CD4-positive, alpha-beta T cell (primary cell): ENCODE data around the gene ANKRD33B. TPM values are rescaled to one million over a fixed set of nuclear protein-coding genes. Genes with fewer than 3 reads are reported as not detected.

Source experiments
- ATAC-seq: fragments of 200-7000 bp; cut with Tn5 transposase; one replicate; pipeline ENCODE4 v1.10.0; 2022; ENCODE audit warnings: mild to moderate bottlenecking; ENCODE audit not compliant: poor library complexity
- CTCF ChIA-PET: fragments of 350-600 bp; sonication (Branson Sonifier 250); formaldehyde crosslinking; loops from one replicate; lab custom pipeline; 2021; ENCODE audit warnings: antibody characterized with exemption, inconsistent platforms; lab: Charles Lee
- POLR2A ChIA-PET: fragments of 350-600 bp; sonication (Branson Sonifier 250); formaldehyde crosslinking; loops from one replicate; lab custom pipeline; 2021; ENCODE audit warnings: antibody characterized with exemption, inconsistent platforms; lab: Charles Lee
- DNase-seq, 14 experiments: peaks; one replicate each; pipeline ENCODE4 v3.0.0-alpha.2; 2013 to 2020; ENCODE audit warnings: mixed read lengths in 2 of 14
- H3K27ac ChIP-seq, 2 donors: one replicate each; pipeline versions ENCODE4 v1.5.1 to v1.7.0; 2013; ENCODE audit warnings: low read length in 2 of 2, low read depth in 1 of 2, mild to moderate bottlenecking in 1 of 2
- H3K27me3 ChIP-seq, 2 experiments: 1 replicate in 1 of 2; 2 replicates in 1 of 2; pipeline versions ENCODE4 v1.6.1 to v1.7.0; 2013; ENCODE audit warnings: low read length in 2 of 2, control low read depth in 1 of 2, mild to moderate bottlenecking in 1 of 2, moderate library complexity in 1 of 2; ENCODE audit not compliant: insufficient read depth in 2 of 2, control insufficient read depth in 1 of 2
- H3K36me3 ChIP-seq: one replicate; pipeline ENCODE4 v1.6.1; 2013; ENCODE audit warnings: low read length, control low read depth; ENCODE audit not compliant: insufficient read depth
- H3K4me1 ChIP-seq: one replicate; pipeline ENCODE4 v1.6.1; 2013; ENCODE audit warnings: low read length, control low read depth; ENCODE audit not compliant: insufficient read depth
- H3K4me3 ChIP-seq: one replicate; pipeline ENCODE4 v1.5.1; 2013; ENCODE audit warnings: mild to moderate bottlenecking, low read length, moderate library complexity
- H3K9me3 ChIP-seq, 2 experiments: 1 replicate in 1 of 2; 2 replicates in 1 of 2; pipeline versions ENCODE4 v1.6.1 to v1.7.0; 2013; ENCODE audit warnings: low read length in 2 of 2, mild to moderate bottlenecking in 2 of 2, control low read depth in 1 of 2, moderate library complexity in 1 of 2; ENCODE audit not compliant: control insufficient read depth in 1 of 2, insufficient read depth in 1 of 2
- H3K27ac Mint-ChIP-seq: one replicate; pipeline ENCODE4 v1.8.0; 2020; ENCODE audit warnings: mixed read lengths
- H3K27me3 Mint-ChIP-seq: one replicate; pipeline ENCODE4 v1.8.0; 2021; ENCODE audit warnings: mixed read lengths
- H3K36me3 Mint-ChIP-seq: one replicate; pipeline ENCODE4 v1.8.0; 2021; ENCODE audit warnings: low read depth, mixed read lengths
- H3K4me1 Mint-ChIP-seq: one replicate; pipeline ENCODE4 v1.8.0; 2021; ENCODE audit warnings: low read depth, mixed read lengths
- H3K4me3 Mint-ChIP-seq: one replicate; pipeline ENCODE4 v1.8.0; 2020; ENCODE audit warnings: mild to moderate bottlenecking, mixed read lengths
- H3K9me3 Mint-ChIP-seq: one replicate; pipeline ENCODE4 v1.8.0; 2020; ENCODE audit warnings: mixed read lengths
- CTCF ChIP-seq: fragments of 200-600 bp; IDR thresholded peaks from one replicate; pipeline ENCODE4 v1.8.0; 2022; ENCODE audit warnings: antibody characterized with exemption, mild to moderate bottlenecking
- intact Hi-C, 2 experiments: fragments of 100-400 bp; cut with DNase I in 1 of 2; cut with micrococcal nuclease in 1 of 2; formaldehyde crosslinking; loops; one replicate each; pipeline versions ENCODE4 v1.15.1 to v1.9.0; 2023 to 2025; cut with DNase I, micrococcal nuclease
- total RNA-seq, 174 experiments: library from RNA in 2 of 174; stranded (reverse) in 2 of 174; gene quantifications; one replicate each; pipeline ENCODE4 v1.2.3 and lab custom pipeline; 2021 to 2026

ANKRD33B gene
- total RNA-seq, 2 experiments from 2014 or later, result 0.99 to 1.3 TPM

- no peak overlapping the region for H3K4me3 Mint-ChIP-seq
- peaks cover 0 to 6% of the 10 kb centered on the region in 2 experiments for H3K27me3 ChIP-seq
- H3K27me3 Mint-ChIP-seq, result peaks cover 8% of the 10 kb centered on the region
- DNase-seq, result no peak
- ATAC-seq, result no peak
- intact Hi-C loops, result no loop called here
- no peak overlapping the region for H3K27ac Mint-ChIP-seq
- TF ChIP-seq CTCF, result no peak
- H3K9me3 ChIP-seq, result peaks cover 0 to 4% of the 10 kb centered on the region in 2 experiments
- no peaks in the 10 kb centered on the region for H3K9me3 Mint-ChIP-seq
- H3K36me3 Mint-ChIP-seq, result no peaks in the 10 kb centered on the region
- no peaks in the 10 kb centered on the region for H3K4me1 Mint-ChIP-seq
- no peaks in the 10 kb centered on the region for H3K36me3 ChIP-seq
- ChIA-PET POLR2A (no interaction called here), CTCF (no interaction called here)
- H3K27ac ChIP-seq, result no peak overlapping the region
- peaks cover 5% of the 10 kb centered on the region for H3K4me1 ChIP-seq
- H3K4me3 ChIP-seq, result no peak overlapping the region
Measured at GRCh38 chr5:10586008-10586407, 22.1 kb downstream of the ANKRD33B start.

DNA sequence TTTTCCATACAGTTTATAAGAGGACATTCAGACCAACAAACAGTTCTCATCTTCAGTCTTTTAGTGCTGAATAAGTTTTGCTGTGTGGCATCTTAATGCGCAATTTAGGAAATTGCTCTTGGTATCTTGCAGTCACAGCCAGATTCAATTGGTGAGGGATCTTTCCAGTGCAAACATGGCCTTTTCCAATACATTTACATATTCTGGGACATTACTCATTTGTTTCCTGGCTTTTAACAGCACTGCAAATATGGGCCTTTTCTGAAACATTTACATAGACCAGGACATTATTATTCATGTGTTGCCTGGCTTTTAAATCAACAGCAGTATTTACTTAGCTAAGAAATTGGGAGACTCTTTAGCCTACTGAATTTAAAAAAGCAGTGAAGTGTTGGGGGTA is 22.7 kb downstream of the ANKRD33B start:
- CTCF ChIA-PET, result no interaction called here
- peaks cover 0 to 6% of the 10 kb centered on the region in 2 experiments for H3K27me3 ChIP-seq

DNA sequence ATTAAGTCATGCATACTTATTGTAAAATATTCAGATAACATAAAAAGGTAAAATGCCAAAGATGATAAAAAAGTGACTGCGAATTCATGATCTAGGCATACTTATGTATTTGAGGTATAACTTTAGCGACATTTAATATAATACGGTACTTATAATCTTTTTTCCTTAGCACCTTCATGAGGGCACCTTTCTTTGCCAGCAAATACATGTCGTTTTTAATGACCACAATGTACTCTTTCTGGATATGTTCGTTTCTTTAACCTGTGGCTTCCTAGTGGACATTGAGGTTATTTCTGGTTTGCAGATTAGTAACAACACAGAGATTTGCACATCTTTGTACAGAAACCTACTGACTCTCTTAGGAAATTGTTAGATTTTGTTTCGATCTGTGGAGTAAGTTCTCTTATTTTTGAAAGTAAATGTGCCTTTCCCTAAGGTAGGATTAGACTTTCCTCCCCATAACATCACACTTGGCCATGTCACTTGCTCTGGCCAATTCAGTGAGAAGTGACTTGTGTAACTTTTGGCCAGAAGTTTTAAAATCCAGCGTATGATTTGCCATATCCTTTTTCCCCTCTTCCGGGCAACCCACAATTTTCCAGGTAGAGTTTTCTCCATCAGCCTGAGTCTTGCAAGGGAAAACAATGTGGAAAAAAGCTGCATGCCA is 24.4 kb downstream of the ANKRD33B start:
- Mint-ChIP-seq H3K27ac (no peak overlapping the region), H3K4me3 (no peak overlapping the region), H3K27me3 (peaks cover 8% of the 10 kb centered on the region), H3K4me1 (no peaks in the 10 kb centered on the region), H3K36me3 (no peaks in the 10 kb centered on the region), H3K9me3 (no peaks in the 10 kb centered on the region)
- intact Hi-C loops, result no loop called here
- Histone ChIP-seq H3K27ac (no peak overlapping the region), H3K4me3 (no peak overlapping the region), H3K36me3 (no peaks in the 10 kb centered on the region), H3K4me1 (peaks cover 5% of the 10 kb centered on the region), H3K9me3 (peaks cover 0 to 4% of the 10 kb centered on the region in 2 experiments), H3K27me3 (peaks cover 0 to 6% of the 10 kb centered on the region in 2 experiments)
- TF ChIP-seq CTCF, result no peak
- ChIA-PET CTCF (no interaction called here), POLR2A (no interaction called here)
- ATAC-seq (no peak), DNase-seq (no peak)

More for the DNA sequence above, 22.7 kb downstream of the ANKRD33B start:
- Mint-ChIP-seq H3K4me3 (no peak overlapping the region), H3K4me1 (no peaks in the 10 kb centered on the region), H3K27ac (no peak overlapping the region), H3K9me3 (no peaks in the 10 kb centered on the region), H3K27me3 (peaks cover 8% of the 10 kb centered on the region), H3K36me3 (no peaks in the 10 kb centered on the region)
- Histone ChIP-seq H3K9me3 (peaks cover 0 to 4% of the 10 kb centered on the region in 2 experiments), H3K27ac (no peak overlapping the region), H3K36me3 (no peaks in the 10 kb centered on the region), H3K4me1 (peaks cover 5% of the 10 kb centered on the region), H3K4me3 (no peak overlapping the region)
- DNase-seq (no peak), ATAC-seq (no peak)
- no peak for TF ChIP-seq CTCF
- POLR2A ChIA-PET, result no interaction called here
- intact Hi-C loops, result no loop called here
